Stimulated activated CD4-positive, alpha-beta T cell treated with anti-CD3 and anti-CD28 coated beads, Interleukin-15, amount 100 ng/mL, for 24 hours (primary cell): ENCODE results near the gene ENPP1.
"Not testable (repeated sequence)": the region's sequence is repeated elsewhere in the genome, so short reads cannot be mapped to it uniquely, and the experiment has no call there.

Experiments used
- DNase-seq: peaks from one replicate; pipeline ENCODE4 v3.0.0-alpha.2; 2020

ENPP1 gene

DNA sequence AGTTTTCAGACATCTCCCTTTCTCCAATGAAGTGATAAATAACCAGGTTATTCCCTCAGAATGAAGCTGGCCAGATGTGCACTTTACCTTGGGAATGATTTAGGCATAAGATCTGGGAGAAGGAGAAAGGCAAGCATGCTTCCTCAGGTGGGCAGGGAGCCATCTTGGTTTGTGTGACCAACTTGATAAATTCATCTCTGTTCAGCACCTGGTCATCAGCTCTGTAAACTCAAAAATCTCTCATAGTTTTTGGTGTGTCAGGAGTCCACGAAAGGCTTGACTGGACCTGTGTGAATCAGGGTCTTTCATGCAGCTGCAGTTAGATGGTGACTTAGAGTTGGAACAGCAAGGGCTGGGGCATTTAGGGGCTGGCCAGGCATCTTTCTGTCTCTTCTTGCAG is 24.5 kb downstream of the ENPP1 start:
- no peak for DNase-seq

DNA sequence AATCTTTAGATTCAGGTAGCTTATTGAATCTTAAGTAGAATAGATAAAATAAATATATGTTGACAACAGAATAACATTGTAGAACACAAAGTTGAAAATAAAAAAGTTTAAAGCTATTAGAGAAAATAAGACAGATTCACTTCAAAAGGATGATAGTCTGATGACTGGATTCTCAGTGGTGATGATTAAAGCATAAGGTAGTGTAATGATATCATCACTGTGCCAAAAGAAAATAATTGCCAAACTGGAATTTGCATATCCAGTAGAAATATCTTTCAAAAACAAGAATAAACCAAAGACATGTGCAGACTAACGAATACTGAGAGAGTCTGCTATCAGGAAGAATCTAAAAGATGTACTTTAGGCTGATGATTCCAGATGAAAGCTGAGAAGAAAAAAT is 30.2 kb downstream of the ENPP1 start:
- DNase-seq = no peak

DNA sequence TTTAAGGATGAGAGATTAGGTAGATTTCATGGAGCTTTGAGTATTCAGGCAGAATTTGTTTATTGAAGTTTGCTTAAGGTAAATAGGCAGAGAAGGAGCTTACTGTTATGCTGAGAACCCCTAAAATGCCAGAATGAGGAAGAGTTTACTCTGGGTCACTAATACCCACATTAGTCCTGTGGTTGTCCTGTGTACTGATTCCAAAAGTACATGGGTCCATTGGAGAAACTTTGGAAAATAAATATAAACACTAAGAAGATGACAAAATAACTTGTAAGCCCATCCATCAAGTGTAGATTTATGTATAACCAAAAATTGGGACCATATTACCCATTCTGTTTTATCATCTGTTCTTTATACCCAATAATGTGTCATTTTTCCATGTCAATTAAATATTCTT is 31.6 kb downstream of the ENPP1 start:
- no peak for DNase-seq

DNA sequence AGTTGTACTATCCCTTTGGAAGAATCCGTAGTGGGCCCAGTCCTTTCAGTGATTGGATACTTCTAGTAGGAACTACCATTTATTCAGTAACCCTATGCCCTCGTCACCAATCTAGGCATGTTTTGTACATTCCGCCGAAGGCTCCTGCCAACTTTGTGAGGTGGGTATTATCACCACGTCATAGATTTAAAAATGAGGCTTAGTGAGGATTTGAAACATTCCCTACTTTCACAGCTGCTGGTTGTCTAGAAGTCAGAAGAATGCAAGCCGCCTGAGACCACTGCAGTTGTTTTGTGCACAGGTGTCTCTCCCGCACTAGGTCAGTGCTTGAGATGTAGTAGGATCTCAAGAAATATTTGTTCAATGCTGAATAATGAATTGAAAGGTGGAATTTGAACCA is 32.6 kb downstream of the ENPP1 start:
- no peak for DNase-seq

DNA sequence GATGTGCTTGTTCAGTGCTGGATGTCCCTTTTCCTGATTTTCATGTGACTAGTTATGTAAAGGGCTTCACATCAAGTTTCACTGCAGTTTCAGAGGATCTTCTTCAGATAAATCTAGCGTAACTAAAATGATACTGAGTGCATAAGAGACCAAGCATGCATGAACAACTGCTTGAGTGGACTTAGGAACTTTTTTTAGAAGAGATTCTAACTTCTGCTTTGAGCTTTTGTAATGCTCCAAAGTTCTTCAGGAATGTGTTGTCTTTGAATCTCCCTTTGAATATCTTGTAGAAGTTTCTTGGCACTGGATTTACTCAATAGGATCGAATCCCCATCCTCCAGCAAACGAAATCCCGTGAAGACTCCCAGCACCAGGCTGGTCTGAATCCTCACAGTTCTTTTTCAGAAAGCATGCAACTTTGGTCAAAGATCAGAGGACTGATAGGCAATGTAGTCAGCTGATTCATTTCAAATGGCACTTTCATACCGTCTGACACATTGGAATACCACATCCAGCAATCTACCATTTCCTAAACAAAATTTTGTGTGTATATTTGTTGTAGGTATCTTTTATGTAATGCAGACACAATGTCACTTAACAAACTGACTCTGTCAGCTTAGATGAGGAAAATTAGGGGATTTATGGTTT is 33.2 kb downstream of the ENPP1 start:
- no peak for DNase-seq

DNA sequence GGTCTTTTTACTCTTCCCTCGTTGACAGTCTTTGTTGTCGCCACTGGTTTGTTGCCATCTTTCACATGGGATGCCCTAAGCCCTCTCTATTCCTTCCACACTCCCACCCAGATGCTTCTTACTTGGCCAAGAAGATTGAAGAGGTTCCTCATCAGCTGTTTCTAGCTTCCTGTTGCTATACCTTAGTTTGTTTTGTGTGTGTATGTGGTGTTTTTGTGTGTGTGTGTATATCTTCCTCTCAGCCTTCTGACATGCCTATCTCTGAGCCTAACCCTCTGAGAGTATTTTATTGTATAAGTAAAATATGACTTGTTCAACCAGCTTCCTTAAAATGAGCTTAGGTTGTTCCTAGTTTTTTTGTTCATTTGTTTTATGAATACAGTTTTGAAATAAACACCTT is 35.9 kb downstream of the ENPP1 start:
- DNase-seq = no peak

DNA sequence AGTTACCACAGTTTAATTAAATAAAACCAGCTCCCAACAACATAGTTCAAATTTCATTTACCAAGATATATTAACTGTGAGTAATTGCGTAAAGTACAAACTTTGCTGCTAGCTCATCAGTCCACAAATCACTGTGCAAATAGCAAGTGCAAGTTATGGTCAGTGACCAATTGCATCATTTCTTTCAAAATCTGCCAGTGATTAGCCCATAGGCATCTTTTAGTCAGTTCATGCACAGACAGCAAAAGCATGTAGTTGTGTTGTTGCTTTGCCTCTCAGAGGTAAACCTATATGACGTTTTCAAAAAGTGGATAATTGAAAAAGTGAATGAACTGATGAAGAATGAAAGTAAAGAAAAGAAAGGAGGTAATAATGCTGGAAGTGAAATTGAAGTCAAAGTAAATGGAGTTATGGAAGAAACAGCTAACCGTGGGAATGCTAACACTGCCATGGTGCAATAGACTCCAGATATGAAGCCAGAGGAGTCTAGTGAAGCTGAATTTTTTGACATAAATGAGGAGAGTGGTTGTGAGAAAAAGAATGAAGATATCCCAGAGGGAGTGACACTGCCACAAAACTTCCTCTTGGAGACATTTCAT is 36.5 kb downstream of the ENPP1 start:
- DNase-seq = no peak

DNA sequence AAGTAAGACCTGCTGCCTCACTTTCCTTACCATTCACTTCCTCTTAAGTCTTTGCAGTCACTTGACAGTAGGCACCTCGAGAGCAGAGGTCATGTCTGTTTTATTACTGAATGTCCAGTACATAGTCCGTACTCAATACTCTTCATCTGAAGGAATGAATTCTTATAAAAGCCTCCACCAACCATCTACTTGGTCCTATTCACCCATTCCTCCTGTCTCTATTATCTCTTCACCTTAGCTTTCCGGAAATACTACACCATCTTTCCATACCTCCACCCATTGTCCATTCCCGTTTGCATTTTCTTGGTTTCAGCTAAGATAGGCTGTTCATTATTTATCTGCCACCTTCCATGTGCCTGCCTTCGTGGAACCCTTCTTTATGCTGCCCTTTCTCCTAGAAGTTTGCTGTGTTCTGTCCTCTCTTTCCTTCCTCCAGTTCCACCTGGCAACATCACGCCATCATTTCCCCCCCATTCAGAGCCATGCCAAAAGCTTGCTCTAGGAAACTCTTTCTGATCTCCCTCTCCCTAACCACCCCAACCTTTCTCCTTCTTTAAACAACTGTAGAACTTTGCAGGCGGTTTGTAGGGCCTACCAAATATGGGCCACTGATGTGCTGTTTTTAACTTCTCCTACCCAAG is 38.3 kb downstream of the ENPP1 start:
- DNase-seq = no peak

DNA sequence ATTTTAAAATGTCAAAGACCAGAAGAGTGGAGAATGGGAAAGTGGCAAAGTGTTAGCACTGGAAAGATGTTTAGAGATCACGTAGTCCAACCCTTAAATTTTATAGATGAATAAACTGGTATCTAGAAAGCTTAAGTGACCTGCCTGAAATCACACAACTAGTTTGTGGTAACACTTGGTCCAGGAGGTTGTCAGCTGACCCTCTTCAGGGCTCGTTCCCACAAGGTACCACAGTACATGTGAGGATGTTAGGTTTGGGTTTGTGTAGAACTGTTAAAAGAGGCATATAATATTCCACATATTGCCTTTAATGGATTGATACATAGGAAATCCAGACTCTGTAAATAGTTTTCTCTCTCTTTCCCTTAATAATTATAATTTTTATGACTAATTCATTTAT is 39.1 kb downstream of the ENPP1 start:
- DNase-seq = no peak

DNA sequence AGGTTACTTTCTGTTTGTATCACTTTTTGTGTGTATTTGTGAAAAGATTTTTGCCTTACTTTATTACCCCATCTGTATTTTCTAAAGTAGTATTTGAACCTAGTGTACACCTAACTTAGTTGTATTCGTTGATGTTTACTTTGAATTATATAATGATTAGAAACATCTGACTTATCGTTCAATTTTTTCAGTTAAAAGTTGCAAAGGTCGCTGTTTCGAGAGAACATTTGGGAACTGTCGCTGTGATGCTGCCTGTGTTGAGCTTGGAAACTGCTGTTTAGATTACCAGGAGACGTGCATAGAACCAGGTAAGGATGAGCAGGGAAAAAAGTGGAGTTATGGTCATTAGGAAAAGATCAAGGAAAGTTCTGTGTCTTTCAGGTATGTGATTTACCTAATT is 42.0 kb downstream of the ENPP1 start:
- DNase-seq = no peak

DNA sequence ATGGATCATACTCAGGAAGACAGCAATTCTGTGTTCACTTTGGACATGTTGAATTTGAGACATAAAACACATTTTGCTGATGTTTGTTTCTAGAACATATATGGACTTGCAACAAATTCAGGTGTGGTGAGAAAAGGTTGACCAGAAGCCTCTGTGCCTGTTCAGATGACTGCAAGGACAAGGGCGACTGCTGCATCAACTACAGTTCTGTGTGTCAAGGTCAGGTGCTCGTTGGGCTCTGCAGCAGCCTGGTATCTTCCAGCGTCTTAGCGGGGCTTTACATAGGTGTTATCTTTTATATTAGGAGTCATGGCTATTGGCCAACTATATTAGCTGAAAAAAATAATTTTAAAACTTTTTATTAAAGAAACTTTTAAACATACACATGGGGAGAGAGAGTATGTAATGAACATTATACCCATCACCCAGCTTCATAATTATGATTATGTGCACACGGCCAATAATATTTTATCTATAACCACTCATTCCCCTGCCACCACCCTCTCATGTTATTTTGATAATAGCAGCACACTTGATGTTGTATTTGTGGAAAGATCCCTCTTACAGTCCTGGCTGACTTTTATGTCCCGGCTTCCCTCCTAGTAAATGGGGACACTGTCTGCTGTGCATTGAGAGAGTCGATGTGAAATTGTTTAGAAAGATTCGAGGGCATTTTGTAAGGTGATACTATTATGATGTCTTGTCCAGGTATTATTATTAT is 43.4 kb downstream of the ENPP1 start:
- DNase-seq = no peak

DNA sequence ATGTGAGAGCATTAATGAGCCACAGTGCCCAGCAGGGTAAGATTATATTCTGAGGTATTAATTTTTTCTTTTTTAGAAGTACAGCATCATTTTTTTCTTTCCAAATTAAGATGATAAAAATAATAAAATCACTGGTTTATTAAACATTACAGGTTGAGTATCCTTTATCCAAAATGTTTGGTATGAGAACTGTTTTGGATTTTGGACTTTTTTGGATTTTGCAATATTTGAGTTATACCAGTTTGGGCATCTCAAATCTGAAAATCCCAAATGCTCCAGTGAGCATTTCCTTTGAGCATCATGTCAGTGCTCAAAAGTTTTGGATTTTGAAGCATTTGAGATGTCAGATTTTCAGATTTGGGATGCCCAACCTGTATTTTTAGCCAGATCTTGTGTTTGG is 44.4 kb downstream of the ENPP1 start:
- DNase-seq = no peak

DNA sequence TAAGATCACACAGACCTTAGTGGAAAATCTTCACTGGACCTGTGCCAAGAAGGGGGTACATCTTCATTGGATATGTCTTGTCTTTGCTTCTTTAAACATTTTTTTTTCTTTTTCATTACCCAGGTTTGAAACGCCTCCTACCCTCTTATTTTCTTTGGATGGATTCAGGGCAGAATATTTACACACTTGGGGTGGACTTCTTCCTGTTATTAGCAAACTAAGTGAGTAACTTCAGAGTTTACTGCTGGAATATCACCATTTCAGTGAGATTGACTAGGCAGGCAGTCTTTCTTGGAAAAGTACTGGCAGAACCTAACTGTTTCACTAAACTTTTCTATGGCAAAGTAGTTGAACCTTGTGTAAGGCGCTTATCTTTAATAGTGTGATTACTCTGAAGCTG is 47.0 kb downstream of the ENPP1 start:
- DNase-seq = no peak

DNA sequence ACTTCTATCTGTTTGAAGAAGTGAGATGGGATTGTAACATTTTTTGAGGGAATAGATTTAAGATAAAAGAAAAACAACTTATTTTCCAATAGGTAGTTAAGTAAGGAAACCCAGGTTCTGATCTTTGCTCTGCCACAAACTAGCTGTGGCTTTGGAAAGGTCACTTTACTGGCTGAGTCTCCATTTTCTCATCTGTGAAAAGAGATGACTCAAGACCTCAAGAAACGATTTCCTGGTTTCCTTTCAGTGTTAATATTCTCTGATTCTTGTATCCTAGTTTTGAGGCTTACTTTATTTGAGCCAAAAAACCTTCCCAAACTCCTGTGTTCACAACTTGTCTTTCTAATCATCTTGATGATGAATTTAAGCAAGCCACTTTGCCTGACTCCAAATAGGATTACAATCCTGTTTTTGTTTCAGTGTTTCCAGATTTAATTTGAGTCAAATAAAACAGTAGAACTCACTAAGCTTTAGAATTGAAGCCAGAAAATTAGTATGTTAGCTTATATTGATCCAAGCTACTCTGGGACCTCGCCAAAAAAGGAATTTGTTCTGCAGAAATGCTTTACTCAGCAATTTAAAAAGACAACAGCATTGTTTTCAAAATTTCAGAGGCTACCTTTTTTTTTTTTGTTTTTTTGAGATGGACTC is 51.1 kb downstream of the ENPP1 start:
- DNase-seq = no peak

DNA sequence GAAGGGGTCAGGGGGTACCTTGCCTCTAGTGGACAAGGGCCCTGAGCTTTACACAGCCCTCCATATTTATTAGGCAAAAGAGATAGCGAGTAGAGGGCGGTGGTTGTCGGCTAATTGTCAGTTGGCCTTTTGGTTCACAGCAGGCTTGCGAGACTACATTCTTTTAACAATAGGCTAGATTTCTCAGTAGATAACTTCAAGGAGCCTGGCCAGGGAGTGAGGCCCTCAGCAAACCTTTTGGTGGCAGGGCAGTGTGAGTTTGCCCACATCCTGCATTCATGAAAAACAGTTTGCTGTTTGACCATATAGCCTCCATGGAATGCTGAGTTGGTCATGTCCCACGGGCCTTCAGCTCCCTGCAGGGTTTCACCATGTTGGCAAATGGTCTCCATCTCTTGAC is 51.8 kb downstream of the ENPP1 start:
- not testable (repeated sequence) for DNase-seq

DNA sequence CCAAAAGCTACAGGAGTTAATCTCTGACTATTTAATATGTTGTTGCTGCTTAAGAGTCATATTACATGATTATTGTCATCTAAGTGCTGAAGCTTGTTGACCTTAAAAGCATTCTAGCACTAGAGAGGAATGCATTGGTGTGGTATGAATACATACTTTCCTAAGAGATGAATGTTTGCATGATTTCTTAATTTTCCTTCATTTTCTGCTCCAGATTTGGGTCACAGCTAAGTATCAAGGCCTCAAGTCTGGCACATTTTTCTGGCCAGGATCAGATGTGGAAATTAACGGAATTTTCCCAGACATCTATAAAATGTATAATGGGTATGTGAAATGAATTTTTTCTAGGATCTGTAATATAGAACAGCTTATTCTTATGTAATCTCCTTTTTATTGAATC is 53.6 kb downstream of the ENPP1 start:
- DNase-seq = no peak

DNA sequence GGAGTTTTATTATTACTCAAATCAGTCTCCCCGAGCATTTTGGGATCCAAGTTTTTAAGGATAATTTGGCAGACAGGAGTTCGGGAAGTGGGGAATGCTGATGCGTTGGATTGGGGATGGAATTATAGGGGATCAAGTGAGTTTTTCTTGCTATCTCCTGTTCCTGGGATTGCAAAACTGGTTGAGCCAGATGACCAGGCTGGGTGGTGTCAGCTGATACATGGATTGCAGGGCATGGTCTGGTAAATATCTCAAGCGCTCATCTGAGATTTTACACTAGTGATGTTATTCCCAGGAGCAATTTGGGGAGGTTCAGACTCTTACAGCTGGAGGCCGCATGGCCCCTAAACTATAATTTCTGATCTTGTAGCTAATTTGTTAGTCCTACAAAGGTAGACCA is 54.7 kb downstream of the ENPP1 start:
- DNase-seq = no peak

DNA sequence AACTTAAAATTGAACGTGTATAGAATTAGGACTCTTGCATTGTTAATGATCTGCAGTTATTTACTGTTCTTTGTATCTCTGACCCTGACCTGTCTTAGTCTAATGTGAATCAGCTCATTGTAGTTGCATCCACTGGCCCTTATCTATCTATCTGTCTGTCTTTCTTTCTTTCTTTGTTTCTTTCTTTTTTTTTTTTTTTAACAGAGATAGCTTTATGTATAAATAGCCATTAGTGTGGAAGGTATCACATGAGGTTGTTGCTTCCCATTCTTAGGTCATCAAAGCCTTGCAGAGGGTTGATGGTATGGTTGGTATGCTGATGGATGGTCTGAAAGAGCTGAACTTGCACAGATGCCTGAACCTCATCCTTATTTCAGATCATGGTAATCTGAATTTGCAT is 59.9 kb downstream of the ENPP1 start:
- DNase-seq = no peak

DNA sequence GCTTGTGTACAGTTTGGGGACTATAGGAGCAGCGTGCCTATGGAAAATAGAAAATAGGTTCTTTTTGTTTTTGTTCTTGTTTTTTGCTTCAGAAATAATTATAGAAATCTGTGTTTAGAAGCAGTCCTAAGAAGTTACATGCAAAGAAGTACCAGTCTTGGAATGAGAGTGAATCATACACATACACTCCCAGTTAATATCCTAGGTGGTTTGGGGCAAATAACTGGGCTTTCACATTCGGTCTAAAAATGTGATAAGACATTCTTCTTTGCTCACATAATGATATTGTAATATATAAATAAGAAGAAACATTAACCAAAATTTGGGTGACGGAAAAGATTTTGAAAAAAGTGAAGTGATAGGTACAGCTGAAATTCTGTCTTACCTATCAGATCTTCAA is 61.0 kb downstream of the ENPP1 start:
- DNase-seq = no peak

DNA sequence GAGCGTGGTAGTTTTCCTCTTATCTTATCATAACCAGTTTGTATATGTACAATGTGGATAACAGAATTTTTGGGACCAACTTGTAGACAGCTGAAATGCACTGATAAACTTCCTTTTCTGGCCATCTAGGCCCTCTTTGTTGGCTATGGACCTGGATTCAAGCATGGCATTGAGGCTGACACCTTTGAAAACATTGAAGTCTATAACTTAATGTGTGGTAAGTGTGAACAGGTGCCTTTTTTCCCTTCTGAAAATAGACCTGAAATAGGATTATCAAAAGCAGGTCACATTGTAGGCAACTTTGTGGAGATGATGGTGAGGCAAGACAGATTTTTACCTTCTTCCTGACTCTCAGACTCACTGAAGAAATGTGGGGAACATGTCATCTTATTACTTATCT is 67.8 kb downstream of the ENPP1 start:
- DNase-seq = no peak

DNA sequence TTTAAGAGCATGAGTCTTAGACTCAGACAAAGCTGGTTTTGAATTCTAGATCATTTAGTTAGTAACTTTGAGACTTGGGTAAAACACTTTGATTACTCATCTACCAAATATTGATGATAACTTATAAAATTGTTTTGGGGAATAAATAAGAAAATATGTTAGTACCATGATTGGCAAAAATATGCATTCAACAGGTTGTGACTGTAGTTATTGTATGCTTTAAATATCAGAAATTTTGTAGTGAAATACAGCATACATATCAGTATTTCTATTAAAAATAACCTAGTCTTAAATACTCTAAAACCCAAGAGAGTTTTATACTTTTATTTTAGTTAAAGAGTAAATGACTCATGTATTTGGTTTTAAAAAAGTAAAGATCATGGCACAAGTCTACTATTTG is 68.7 kb downstream of the ENPP1 start:
- no peak for DNase-seq

DNA sequence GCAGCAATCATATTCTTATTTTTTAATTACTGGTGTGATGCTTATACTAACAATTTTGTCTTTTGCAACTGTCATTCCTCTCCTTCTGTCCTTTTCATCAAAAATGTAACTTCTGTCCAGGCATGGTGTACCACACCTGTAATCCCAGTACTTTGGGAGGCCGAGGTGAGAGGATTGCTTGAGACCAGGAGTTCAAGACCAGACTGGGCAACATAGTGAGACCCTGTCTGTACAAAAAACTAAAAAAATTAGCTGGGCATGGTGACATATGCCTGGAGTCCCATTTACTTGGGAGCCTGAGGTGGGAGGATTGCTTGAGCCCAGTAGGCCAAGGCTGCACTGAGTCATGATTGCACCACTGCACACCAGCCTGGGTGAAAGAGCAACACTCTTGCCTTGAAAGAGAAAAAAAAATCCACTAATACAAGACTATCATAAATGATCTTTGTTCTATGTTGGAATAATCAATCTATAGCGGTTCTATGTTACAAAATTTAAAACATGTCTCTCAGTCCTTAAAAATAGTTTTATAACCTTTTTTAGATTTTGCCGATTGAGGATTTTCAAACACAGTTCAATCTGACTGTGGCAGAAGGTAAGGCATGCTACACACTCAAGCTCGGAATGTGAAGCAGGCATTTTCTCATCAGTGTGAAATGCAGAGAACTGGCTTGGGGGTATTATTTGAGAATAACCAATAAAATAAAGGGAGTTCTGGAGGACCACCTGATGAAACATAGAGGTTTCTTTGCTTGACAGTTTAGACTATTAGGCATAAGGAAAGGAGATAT is 70.4 kb downstream of the ENPP1 start:
- DNase-seq = no peak

DNA sequence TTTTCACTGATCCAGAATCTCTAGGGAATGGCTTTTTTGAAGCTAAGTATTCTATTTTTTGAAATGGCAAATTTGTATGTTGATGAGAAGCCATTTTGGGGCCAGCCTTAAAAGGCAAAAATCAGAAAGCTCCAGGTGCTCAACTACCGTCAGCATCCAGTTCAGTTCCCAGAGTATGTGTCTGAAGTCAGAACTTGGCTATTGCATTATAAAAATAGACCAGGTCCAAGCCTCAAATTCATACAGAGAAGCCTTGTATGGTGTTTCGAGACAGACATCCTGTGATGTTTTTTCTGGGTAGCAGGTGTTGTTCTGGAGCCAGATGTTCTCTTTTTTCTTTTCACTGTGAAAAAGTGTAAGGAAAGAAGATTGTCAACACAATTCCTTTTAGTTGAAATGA is 75.2 kb downstream of the ENPP1 start:
- DNase-seq = no peak
